Activated naive CD8-positive, alpha-beta T cell treated with anti-CD3 and anti-CD28 coated beads, Interleukin-2, amount 10 ng/mL, durations not matched to agents 7 days and 5 days (primary cell): ENCODE data around the gene GTPBP3. TPM values are rescaled to one million over a fixed set of nuclear protein-coding genes. Genes with fewer than 3 reads are reported as not detected.

Experiments
- total RNA-seq, 2 experiments: library from RNA; stranded (reverse); gene quantifications; one replicate each; pipeline ENCODE4 v1.2.3, GENCODE V29; 2021

The GTPBP3 gene
- total RNA-seq, 2 experiments from 2014 or later, result 41.8 to 46.7 TPM

Other genes starting within 250 kb of the GTPBP3 start
- gene USE1, start 122.2 kb upstream of the GTPBP3 start, total RNA-seq, result 10 to 100 TPM; 30.1 to 31.8 TPM
- 10 to 100 TPM; 31.8 to 39.0 TPM for gene OCEL1, start 111.3 kb upstream of the GTPBP3 start, total RNA-seq
- 1 to 10 TPM; 2.3 to 3.0 TPM for gene NR2F6, start 91.6 kb upstream of the GTPBP3 start, total RNA-seq
- gene USHBP1, start 72.8 kb upstream of the GTPBP3 start, total RNA-seq, result not detected
- gene BABAM1, start 70.1 kb upstream of the GTPBP3 start, total RNA-seq, result 100 to 1,000 TPM; 104 to 112 TPM
- 1 to 10 TPM; 5.7 to 5.8 TPM for gene ANKLE1, start 55.7 kb upstream of the GTPBP3 start, total RNA-seq
- gene ABHD8, start 34.1 kb upstream of the GTPBP3 start, total RNA-seq, result 10 to 100 TPM; 12.4 to 12.9 TPM
- 10 to 100 TPM; 88.0 to 92.8 TPM for gene MRPL34, start 31.7 kb upstream of the GTPBP3 start, total RNA-seq
- 10 to 100 TPM; 44.1 to 46.7 TPM for gene DDA1, start 28.0 kb upstream of the GTPBP3 start, total RNA-seq
- gene ANO8, start 2.7 kb upstream of the GTPBP3 start, total RNA-seq, result 10 to 100 TPM; 19.5 to 23.1 TPM
- under 1 TPM in 1 of 2 experiments, not detected in 1; 0.68 TPM for gene PLVAP, start 39.8 kb downstream of the GTPBP3 start, total RNA-seq
- gene CCDC194, start 56.6 kb downstream of the GTPBP3 start, total RNA-seq, result 1 to 10 TPM; 4.7 to 5.4 TPM
- 100 to 1,000 TPM; 197 to 201 TPM for gene BST2, start 68.1 kb downstream of the GTPBP3 start, total RNA-seq
- 10 to 100 TPM; 34.1 to 40.3 TPM for gene MVB12A, start 82.5 kb downstream of the GTPBP3 start, total RNA-seq
- gene TMEM221, start 111.1 kb downstream of the GTPBP3 start, total RNA-seq, result not detected
- not detected for gene NXNL1, start 123.4 kb downstream of the GTPBP3 start, total RNA-seq
- 1 to 10 TPM; 8.4 to 9.8 TPM for gene SLC27A1, start 133.0 kb downstream of the GTPBP3 start, total RNA-seq
- gene PGLS, start 174.1 kb downstream of the GTPBP3 start, total RNA-seq, result 10 to 100 TPM; 85.4 to 90.3 TPM
- gene COLGALT1, start 218.1 kb downstream of the GTPBP3 start, total RNA-seq, result 10 to 100 TPM; 63.3 to 68.4 TPM